ENCODE measurements around the gene TMEM119.

GRCh38 chr12:108625228-108625627, 27.3 kb upstream of the TMEM119 start:
- TF ChIP-seq CTCF (IDR thresholded peaks at IDR 0.05 in 2 of 3, conservative IDR thresholded peaks at IDR 0.05 in 1 of 3; ENCODE audit: control insufficient read depth in 2 of 3, extremely low read depth in 1 of 3, insufficient read depth in 1 of 3, low read depth in 3 of 3, low read length in 3 of 3) (no peak), ATF2 (IDR thresholded peaks at IDR 0.05; ENCODE audit: low read length) (no peak), SIX5 (IDR thresholded peaks at IDR 0.05; ENCODE audit: low read depth, low read length, severe bottlenecking) (no peak), NFIC (IDR thresholded peaks at IDR 0.05; ENCODE audit: low read depth, low read length) (no peak), ETV6 (conservative IDR thresholded peaks at IDR 0.05 in 1 of 2, IDR thresholded peaks at IDR 0.05 in 1 of 2; ENCODE audit: borderline replicate concordance in 1 of 2, low read depth in 1 of 2) (no peak)

All from GM12878 (cell line).